Mesothelial cell of epicardium (in vitro differentiated cells): ENCODE data around the gene POLDIP3. TPM values are rescaled to one million over a fixed set of nuclear protein-coding genes. Genes with fewer than 3 reads are reported as not detected.
A peak's percentile ranks its signal among the peaks of the same experiment; 100 is the strongest.
"Not testable (repeated sequence)": the region's sequence is repeated elsewhere in the genome, so short reads cannot be mapped to it uniquely, and the experiment has no call there.

Source experiments
- DNase-seq, 2 experiments: peaks; one replicate each; pipeline ENCODE4 v3.0.0; 2021; ENCODE audit warnings: low spot score in 2 of 2; ENCODE audit not compliant: unreplicated experiment in 2 of 2
- H3K27ac Mint-ChIP-seq: 2 replicates; pipeline ENCODE4 v1.8.0; 2021; ENCODE audit warnings: mixed read lengths
- H3K27me3 Mint-ChIP-seq: 2 replicates; pipeline ENCODE4 v1.8.0; 2021; ENCODE audit warnings: low read depth, mixed read lengths
- H3K36me3 Mint-ChIP-seq: 2 replicates; pipeline ENCODE4 v1.8.0; 2021; ENCODE audit warnings: mixed read lengths
- H3K4me1 Mint-ChIP-seq: 2 replicates; pipeline ENCODE4 v1.8.0; 2021; ENCODE audit warnings: mixed read lengths
- H3K4me3 Mint-ChIP-seq: 2 replicates; pipeline ENCODE4 v1.8.0; 2021; ENCODE audit warnings: mild to moderate bottlenecking, moderate library complexity, mixed read lengths
- H3K9me3 Mint-ChIP-seq: 2 replicates; pipeline ENCODE4 v1.8.0; 2021; ENCODE audit warnings: mixed read lengths
- total RNA-seq: library from RNA; stranded (reverse); gene quantifications from 3 replicates; pipeline ENCODE4 v1.2.1, GENCODE V29; 2021
- TF ChIP-seq, protein P1 (sequence below): fragments of 200-600 bp; sonication (generic); IDR thresholded peaks from one replicate; pipeline ENCODE4 v1.5.0; 2021; ENCODE audit warnings: antibody characterized with exemption; ENCODE audit not compliant: unreplicated experiment

Gene POLDIP3
- total RNA-seq, 1 donor from 2014 or later, result 87.2 TPM

- TF ChIP-seq, protein P1, sequence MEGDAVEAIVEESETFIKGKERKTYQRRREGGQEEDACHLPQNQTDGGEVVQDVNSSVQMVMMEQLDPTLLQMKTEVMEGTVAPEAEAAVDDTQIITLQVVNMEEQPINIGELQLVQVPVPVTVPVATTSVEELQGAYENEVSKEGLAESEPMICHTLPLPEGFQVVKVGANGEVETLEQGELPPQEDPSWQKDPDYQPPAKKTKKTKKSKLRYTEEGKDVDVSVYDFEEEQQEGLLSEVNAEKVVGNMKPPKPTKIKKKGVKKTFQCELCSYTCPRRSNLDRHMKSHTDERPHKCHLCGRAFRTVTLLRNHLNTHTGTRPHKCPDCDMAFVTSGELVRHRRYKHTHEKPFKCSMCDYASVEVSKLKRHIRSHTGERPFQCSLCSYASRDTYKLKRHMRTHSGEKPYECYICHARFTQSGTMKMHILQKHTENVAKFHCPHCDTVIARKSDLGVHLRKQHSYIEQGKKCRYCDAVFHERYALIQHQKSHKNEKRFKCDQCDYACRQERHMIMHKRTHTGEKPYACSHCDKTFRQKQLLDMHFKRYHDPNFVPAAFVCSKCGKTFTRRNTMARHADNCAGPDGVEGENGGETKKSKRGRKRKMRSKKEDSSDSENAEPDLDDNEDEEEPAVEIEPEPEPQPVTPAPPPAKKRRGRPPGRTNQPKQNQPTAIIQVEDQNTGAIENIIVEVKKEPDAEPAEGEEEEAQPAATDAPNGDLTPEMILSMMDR, result no peak
- no peaks in the 10 kb centered on the region for H3K9me3 Mint-ChIP-seq
- no peaks in the 10 kb centered on the region for H3K27me3 Mint-ChIP-seq
- peaks cover 7% of the 10 kb centered on the region for H3K36me3 Mint-ChIP-seq
- no peak overlapping the region for H3K4me3 Mint-ChIP-seq
- no peak for DNase-seq
- H3K4me1 Mint-ChIP-seq, result peaks cover 17% of the 10 kb centered on the region
- H3K27ac Mint-ChIP-seq, result no peak overlapping the region
Observed at GRCh38 chr22:42560381-42560780, 54.3 kb downstream of the POLDIP3 start.

DNA sequence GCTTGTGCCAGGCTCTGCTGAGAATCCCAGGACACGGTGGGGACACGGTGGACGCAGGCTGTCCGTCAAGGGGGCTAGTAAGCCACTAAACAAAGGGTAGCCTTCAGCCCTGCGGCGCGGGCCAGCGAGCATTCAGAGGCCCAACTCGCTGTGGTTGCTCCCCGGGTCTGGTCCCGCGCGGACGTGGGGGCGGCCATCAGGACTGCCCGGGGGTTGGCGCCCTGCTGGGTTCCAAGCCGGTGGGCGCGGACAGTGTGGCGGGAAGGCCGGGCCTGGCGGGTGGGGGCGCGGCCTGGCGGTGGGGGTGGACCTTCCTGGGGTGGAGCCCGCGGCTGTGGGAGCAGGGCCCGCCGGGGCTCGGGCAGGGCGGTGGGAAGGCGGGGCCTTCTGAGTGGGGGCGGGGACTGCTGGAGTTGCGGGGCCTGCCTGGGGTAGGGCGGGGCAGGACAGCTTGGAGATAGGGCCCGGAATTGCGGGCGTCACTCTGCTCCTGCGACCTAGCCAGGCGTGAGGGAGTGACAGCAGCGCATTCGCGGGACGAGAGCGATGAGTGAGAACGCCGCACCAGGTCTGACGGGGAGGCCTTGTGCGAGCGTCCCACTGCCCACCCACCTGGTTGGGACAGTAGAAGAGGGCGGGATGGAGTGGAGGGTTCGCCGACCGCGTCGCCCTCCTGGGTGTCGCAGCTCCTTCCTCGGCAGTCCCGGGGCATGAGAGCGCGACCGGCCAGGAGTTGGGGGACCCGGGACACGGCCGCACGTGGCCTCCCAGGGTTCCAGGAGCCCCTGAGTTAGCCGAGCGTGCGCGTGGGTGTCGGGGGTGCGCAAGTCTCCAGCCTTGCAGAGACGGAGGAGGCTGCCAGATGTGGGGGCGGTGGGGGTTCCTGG is 61.0 kb downstream of the POLDIP3 start, which contains the start of gene SERHL2:
Gene SERHL2, plus strand, starts transcription at position 482 of the 887 bp plus-strand sequence. Its CDS starts 65 bp downstream, at position 547.
- H3K4me1 Mint-ChIP-seq, result peaks cover 14% of the 10 kb centered on the region
- DNase-seq, result peak; percentile 87 to 93
- H3K27ac Mint-ChIP-seq, result peak within 1 kb of the TSS; percentile 66
- TF ChIP-seq, protein P1, result no peak
- H3K27me3 Mint-ChIP-seq, result peaks cover 2% of the 10 kb centered on the region
- H3K4me3 Mint-ChIP-seq, result peak within 1 kb of the TSS; percentile 80
- H3K9me3 Mint-ChIP-seq, result peaks cover 5% of the 10 kb centered on the region
- H3K36me3 Mint-ChIP-seq, result no peaks in the 10 kb centered on the region

DNA sequence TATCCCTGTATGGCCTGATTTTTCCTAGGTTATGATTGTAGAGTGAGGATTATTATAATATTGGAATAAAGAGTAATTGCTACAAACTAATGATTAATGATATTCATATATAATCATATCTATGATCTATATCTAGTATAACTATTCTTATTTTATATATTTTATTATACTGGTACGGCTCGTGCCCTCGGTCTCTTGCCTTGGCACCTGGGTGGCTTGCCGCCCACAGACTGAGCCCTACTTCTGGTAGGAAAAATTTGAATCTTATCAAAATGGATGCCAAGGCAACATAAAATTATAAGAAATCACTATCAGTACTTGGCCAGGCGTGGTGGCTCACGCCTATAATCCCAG is 62.4 kb downstream of the POLDIP3 start:
- H3K27me3 Mint-ChIP-seq, DNase-seq, H3K36me3 Mint-ChIP-seq, H3K9me3 Mint-ChIP-seq, H3K27ac Mint-ChIP-seq: not testable (repeated sequence)
- Mint-ChIP-seq H3K4me1 (peaks cover 25% of the 10 kb centered on the region), H3K4me3 (peak overlapping the region; percentile 34)

- H3K36me3 Mint-ChIP-seq, result no peaks in the 10 kb centered on the region
- no peak overlapping the region for H3K4me3 Mint-ChIP-seq
- DNase-seq, result no peak
- TF ChIP-seq, protein P1, result no peak
- no peak overlapping the region for H3K27ac Mint-ChIP-seq
- H3K27me3 Mint-ChIP-seq, result peaks cover 2% of the 10 kb centered on the region
- H3K4me1 Mint-ChIP-seq, result peaks cover 29% of the 10 kb centered on the region
- peaks cover 5% of the 10 kb centered on the region for H3K9me3 Mint-ChIP-seq
Observed at GRCh38 chr22:42549331-42550060, 65.2 kb downstream of the POLDIP3 start.

DNA sequence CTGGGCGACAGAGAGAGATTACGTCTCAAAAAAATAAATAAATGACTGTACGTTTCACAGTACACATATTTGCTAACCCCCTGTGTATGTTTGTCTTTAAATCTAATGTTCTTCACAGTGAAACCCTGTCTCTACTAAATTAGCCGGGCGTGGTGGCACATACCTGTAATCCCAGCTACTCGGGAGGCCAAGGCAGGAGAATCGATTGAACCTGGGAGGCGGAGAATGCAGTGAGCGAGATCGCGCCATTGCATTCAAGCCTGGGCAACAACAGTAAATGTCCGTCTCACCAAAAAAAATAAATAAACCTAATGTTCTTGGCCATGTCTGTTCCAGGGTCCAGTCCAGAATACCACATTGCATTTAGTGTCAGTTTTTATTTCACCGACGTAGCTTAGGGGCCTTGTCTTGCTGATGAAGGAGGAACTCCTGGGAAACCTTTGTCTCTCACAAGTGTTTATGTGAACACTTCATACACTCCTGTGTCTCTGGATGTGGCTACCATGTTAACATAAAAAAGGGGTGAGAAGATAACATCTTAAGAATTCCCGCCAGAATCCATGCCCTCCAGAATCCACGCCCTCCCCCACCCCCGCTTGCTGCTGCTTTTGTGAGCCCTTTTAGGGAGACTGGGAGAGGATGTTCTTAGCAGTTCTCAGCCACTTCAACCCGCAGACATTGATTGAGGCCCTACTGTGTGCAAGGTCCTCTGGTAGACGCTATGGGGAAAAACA is 65.9 kb downstream of the POLDIP3 start:
- no peaks in the 10 kb centered on the region for H3K36me3 Mint-ChIP-seq
- TF ChIP-seq, protein P1, result no peak
- peaks cover 28% of the 10 kb centered on the region for H3K4me1 Mint-ChIP-seq
- no peak overlapping the region for H3K27ac Mint-ChIP-seq
- H3K9me3 Mint-ChIP-seq, result peaks cover 5% of the 10 kb centered on the region
- H3K4me3 Mint-ChIP-seq, result no peak overlapping the region
- H3K27me3 Mint-ChIP-seq, result peaks cover 2% of the 10 kb centered on the region
- DNase-seq, result no peak

DNA sequence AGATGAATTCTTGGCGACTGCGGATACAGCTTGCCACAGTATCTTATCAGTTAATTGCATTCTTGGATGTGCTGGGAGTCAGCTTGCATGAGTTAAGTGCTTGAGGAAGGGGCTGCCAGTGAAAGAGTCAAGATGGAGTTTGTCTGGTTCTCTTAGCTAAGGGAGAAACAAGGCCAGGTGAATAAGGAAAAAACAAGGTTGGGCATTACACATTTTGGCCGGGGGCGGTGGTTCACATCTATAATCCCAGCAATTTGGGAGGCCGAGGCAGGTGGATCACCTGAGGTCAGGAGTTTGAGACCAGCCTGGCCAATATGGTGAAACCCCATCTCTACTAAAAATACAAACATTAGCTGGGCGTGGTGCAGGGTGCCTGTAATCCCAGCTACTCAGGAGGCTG is 66.6 kb downstream of the POLDIP3 start:
- not testable (repeated sequence) for H3K9me3 Mint-ChIP-seq, H3K36me3 Mint-ChIP-seq, DNase-seq, H3K4me3 Mint-ChIP-seq, H3K27me3 Mint-ChIP-seq
- peak overlapping the region; percentile 5 for H3K27ac Mint-ChIP-seq
- peaks cover 27% of the 10 kb centered on the region for H3K4me1 Mint-ChIP-seq
